K562 (cell line): Measurements from ENCODE around the gene MAP3K7CL.

Experiments
- CTCF ChIP-seq, 3 experiments: IDR thresholded peaks in 2 of 3; conservative IDR thresholded peaks in 1 of 3; 2 replicates each; pipeline ENCODE4 v1.5.1; 2011 to 2012; ENCODE audit warnings: low read length in 3 of 3, mild to moderate bottlenecking in 3 of 3, control low read depth in 2 of 3, improper control_type of control experiment in 1 of 3, inconsistent platforms in 1 of 3, low read depth in 1 of 3, mixed read lengths in 1 of 3, moderate library complexity in 1 of 3; ENCODE audit not compliant: insufficient read depth in 2 of 3
- EP300 ChIP-seq: IDR thresholded peaks from 2 replicates; pipeline ENCODE4 v1.6.1; 2012; ENCODE audit warnings: low read length, improper control_type of control experiment
- JUND ChIP-seq, 2 experiments: IDR thresholded peaks; 2 replicates in 1 of 2; 3 replicates in 1 of 2; pipeline ENCODE4 v1.6.1; 2011; ENCODE audit warnings: borderline replicate concordance in 2 of 2, low read depth in 2 of 2, low read length in 2 of 2, improper control_type of control experiment in 1 of 2, missing biosample characterization in 1 of 2, missing genetic modification characterization in 1 of 2, missing genetic modification reagents in 1 of 2
- NELFE ChIP-seq: IDR thresholded peaks from 2 replicates; pipeline ENCODE4 v1.6.1; 2011; ENCODE audit warnings: mild to moderate bottlenecking; ENCODE audit not compliant: insufficient read depth, insufficient read length
- POLR2A ChIP-seq: fragments of 450-650 bp; conservative IDR thresholded peaks from 2 replicates; pipeline ENCODE4 v1.6.1; 2016
- POLR2AphosphoS2 ChIP-seq: IDR thresholded peaks from 2 replicates; pipeline ENCODE4 v1.6.1; 2012; ENCODE audit warnings: low read length, improper control_type of control experiment
- POLR2AphosphoS5 ChIP-seq: IDR thresholded peaks from 2 replicates; pipeline ENCODE4 v1.6.1; 2011; ENCODE audit warnings: mild to moderate bottlenecking, low read depth, low read length, moderate library complexity; ENCODE audit not compliant: control insufficient read depth, insufficient read depth
- ZFP36 ChIP-seq: fragments of 150-350 bp; IDR thresholded peaks from 2 replicates; pipeline ENCODE4 v1.6.1; 2018; ENCODE audit warnings: low read length, low read depth; ENCODE audit not compliant: partially characterized antibody
- ZNF512 ChIP-seq: IDR thresholded peaks from 2 replicates; pipeline ENCODE4 v1.6.1; 2016; ENCODE audit warnings: missing genetic modification characterization, missing compliant biosample characterization

- TF ChIP-seq ZNF512 (tag) (no peak), EP300 (no peak), NELFE (no peak), ZFP36 (no peak), POLR2AphosphoS5 (no peak), POLR2AphosphoS2 (no peak), JUND (IDR thresholded peaks at IDR 0.05; ENCODE audit: borderline replicate concordance, low read depth, low read length) (no peak), JUND (tag; IDR thresholded peaks at IDR 0.05; ENCODE audit: borderline replicate concordance, low read depth, low read length) (no peak), CTCF (IDR thresholded peaks at IDR 0.05 in 2 of 3, conservative IDR thresholded peaks at IDR 0.05 in 1 of 3; ENCODE audit: insufficient read depth in 2 of 3, low read depth in 1 of 3, low read length in 3 of 3) (no peak), POLR2A (no peak)
Observed at GRCh38 chr21:29151931-29152330, 21.5 kb downstream of the MAP3K7CL start.
